KOPT-K1 (cell line): Measurements from ENCODE around the gene ANKRD12.
"Not testable (repeated sequence)": the region's sequence is repeated elsewhere in the genome, so short reads cannot be mapped to it uniquely, and the experiment has no call there.

Experiments used
- H3K27ac ChIP-seq: fragments of 200-600 bp; sonication (generic); 2 replicates; pipeline ENCODE4 v1.5.1; 2016; ENCODE audit warnings: antibody characterized with exemption, mild to moderate bottlenecking, low read depth, low read length; ENCODE audit not compliant: poor library complexity, severe bottlenecking
- H3K36me3 ChIP-seq: fragments of 200-600 bp; sonication (generic); 2 replicates; pipeline ENCODE4 v1.5.1; 2017; ENCODE audit warnings: antibody characterized with exemption, mild to moderate bottlenecking, low read length, moderate library complexity; ENCODE audit not compliant: insufficient read depth
- H3K9me3 ChIP-seq: fragments of 200-600 bp; sonication (generic); 2 replicates; pipeline ENCODE4 v1.5.1; 2017; ENCODE audit warnings: antibody characterized with exemption, low read length, mild to moderate bottlenecking; ENCODE audit not compliant: insufficient read depth, poor library complexity, severe bottlenecking

The ANKRD12 gene

GRCh38 chr18:9147440-9148202 is 11.0 kb downstream of the ANKRD12 start:
- Histone ChIP-seq H3K27ac (peak overlapping the region; percentile 7), H3K36me3 (no peaks in the 10 kb centered on the region), H3K9me3 (no peaks in the 10 kb centered on the region)

GRCh38 chr18:9148203-9148552 is 11.6 kb downstream of the ANKRD12 start:
- Histone ChIP-seq H3K9me3 (no peaks in the 10 kb centered on the region), H3K27ac (peak overlapping the region; percentile 7), H3K36me3 (no peaks in the 10 kb centered on the region)

- Histone ChIP-seq H3K27ac (no peak overlapping the region), H3K36me3 (peaks cover 6% of the 10 kb centered on the region; the same call in 1 of the 2 replicates), H3K9me3 (no peaks in the 10 kb centered on the region)
Measured at GRCh38 chr18:9150121-9150520, 13.5 kb downstream of the ANKRD12 start.

- H3K9me3 ChIP-seq, result no peaks in the 10 kb centered on the region
- peaks cover 6% of the 10 kb centered on the region; the same call in 1 of the 2 replicates for H3K36me3 ChIP-seq
- H3K27ac ChIP-seq, result no peak overlapping the region
Measured at GRCh38 chr18:9153256-9153655, 16.7 kb downstream of the ANKRD12 start.

GRCh38 chr18:9156604-9157249 is 20.1 kb downstream of the ANKRD12 start:
- Histone ChIP-seq H3K9me3 (peaks cover 1% of the 10 kb centered on the region), H3K36me3 (peaks cover 6% of the 10 kb centered on the region; the same call in 1 of the 2 replicates), H3K27ac (no peak overlapping the region)

- H3K27ac ChIP-seq, result no peak overlapping the region
Measured at GRCh38 chr18:9157806-9158205, 21.2 kb downstream of the ANKRD12 start.

GRCh38 chr18:9160014-9160413 is 23.4 kb downstream of the ANKRD12 start:
- H3K27ac ChIP-seq, result no peak overlapping the region
- 0 out of 2 replicates have a peak, but pooled peaks cover 7% of the 10 kb centered on the region for H3K36me3 ChIP-seq
- H3K9me3 ChIP-seq, result peaks cover 34% of the 10 kb centered on the region

More at GRCh38 chr18:9157806-9158205, 21.2 kb downstream of the ANKRD12 start:
- Histone ChIP-seq H3K36me3 (peaks cover 13% of the 10 kb centered on the region; the same call in 1 of the 2 replicates), H3K9me3 (peaks cover 12% of the 10 kb centered on the region)

GRCh38 chr18:9162663-9163062 is 26.1 kb downstream of the ANKRD12 start:
- H3K36me3 ChIP-seq, H3K27ac ChIP-seq: not testable (repeated sequence)
- H3K9me3 ChIP-seq, result peaks cover 39% of the 10 kb centered on the region

- H3K27ac ChIP-seq, H3K36me3 ChIP-seq: not testable (repeated sequence)
- peaks cover 39% of the 10 kb centered on the region for H3K9me3 ChIP-seq
Measured at GRCh38 chr18:9164149-9164548, 27.6 kb downstream of the ANKRD12 start.

GRCh38 chr18:9165883-9166282 is 29.3 kb downstream of the ANKRD12 start:
- H3K9me3 ChIP-seq, result peaks cover 40% of the 10 kb centered on the region
- not testable (repeated sequence) for H3K36me3 ChIP-seq

GRCh38 chr18:9169515-9169914 is 32.9 kb downstream of the ANKRD12 start:
- H3K9me3 ChIP-seq, result peaks cover 20% of the 10 kb centered on the region
- not testable (repeated sequence) for H3K27ac ChIP-seq, H3K36me3 ChIP-seq

More at GRCh38 chr18:9165883-9166282, 29.3 kb downstream of the ANKRD12 start:
- H3K27ac ChIP-seq, result not testable (repeated sequence)

- not testable (repeated sequence) for H3K27ac ChIP-seq, H3K36me3 ChIP-seq, H3K9me3 ChIP-seq
Measured at GRCh38 chr18:9171919-9172318, 35.3 kb downstream of the ANKRD12 start.

GRCh38 chr18:9172506-9173127 is 36.0 kb downstream of the ANKRD12 start:
- Histone ChIP-seq H3K27ac (no peak overlapping the region), H3K36me3 (no peaks in the 10 kb centered on the region), H3K9me3 (peaks cover 9% of the 10 kb centered on the region)

- H3K9me3 ChIP-seq, result peaks cover 9% of the 10 kb centered on the region
- no peaks in the 10 kb centered on the region for H3K36me3 ChIP-seq
- no peak overlapping the region for H3K27ac ChIP-seq
Measured at GRCh38 chr18:9173770-9174233, 37.2 kb downstream of the ANKRD12 start.

GRCh38 chr18:9174302-9174701 is 37.7 kb downstream of the ANKRD12 start:
- Histone ChIP-seq H3K27ac (no peak overlapping the region), H3K36me3 (no peaks in the 10 kb centered on the region), H3K9me3 (peaks cover 9% of the 10 kb centered on the region)
